ENCODE data around the gene DTX1. TPM values are rescaled to one million over a fixed set of nuclear protein-coding genes. Genes with fewer than 3 reads are reported as not detected.

The DTX1 gene
- total RNA-seq, 1 donor from 2014 or later = 1.5 TPM

GRCh38 chr12:113072136-113072535, 15.6 kb downstream of the DTX1 start:
- TF ChIP-seq CTCF (IDR thresholded peaks at IDR 0.05; ENCODE audit: borderline replicate concordance) = no peak
- no peaks in the 10 kb centered on the region for H3K9me3 ChIP-seq (replicated peaks)
- no peaks in the 10 kb centered on the region for H3K36me3 ChIP-seq
- H3K27me3 ChIP-seq (ENCODE audit: low read depth) = peaks cover 49% of the 10 kb centered on the region
- no peak for DNase-seq
- intact Hi-C loops (cut with micrococcal nuclease) = no loop called here
- peaks cover 31% of the 10 kb centered on the region for H3K4me1 ChIP-seq
- H3K27ac ChIP-seq (replicated peaks) = peak overlapping the region; percentile 80
- H3K4me3 ChIP-seq = no peak overlapping the region

DNA sequence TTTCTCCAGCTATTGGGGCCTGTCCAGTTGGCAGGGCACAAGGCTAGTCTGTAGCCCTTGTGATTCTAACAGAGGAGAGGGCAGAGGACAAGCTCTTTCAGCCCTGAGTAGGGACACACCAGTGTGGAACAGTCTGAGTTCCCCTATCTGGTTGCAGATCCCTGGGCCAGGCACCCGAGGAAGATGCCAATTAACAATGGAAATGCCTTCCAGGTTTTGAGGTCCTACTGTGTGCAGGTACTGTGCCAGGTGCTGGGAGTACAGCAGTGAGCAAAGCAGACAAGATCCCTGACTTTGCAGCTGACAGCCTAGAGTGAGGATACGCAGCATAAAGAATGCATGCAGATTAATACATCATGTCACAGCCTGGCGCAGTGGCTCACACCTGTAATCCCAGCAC, 17.1 kb downstream of the DTX1 start:
- H3K4me1 ChIP-seq = peaks cover 31% of the 10 kb centered on the region
- peaks cover 61% of the 10 kb centered on the region for H3K27me3 ChIP-seq (ENCODE audit: low read depth)
- H3K9me3 ChIP-seq (replicated peaks) = no peaks in the 10 kb centered on the region
- no peak for TF ChIP-seq CTCF (IDR thresholded peaks at IDR 0.05; ENCODE audit: borderline replicate concordance)
- intact Hi-C loops (cut with micrococcal nuclease) = no loop called here
- no peak for DNase-seq
- H3K27ac ChIP-seq (replicated peaks) = no peak overlapping the region
- H3K36me3 ChIP-seq = no peaks in the 10 kb centered on the region
- no peak overlapping the region for H3K4me3 ChIP-seq

GRCh38 chr12:113075137-113075683, 18.7 kb downstream of the DTX1 start:
- no peak for TF ChIP-seq CTCF (IDR thresholded peaks at IDR 0.05; ENCODE audit: borderline replicate concordance)
- Histone ChIP-seq H3K36me3 (no peaks in the 10 kb centered on the region), H3K9me3 (replicated peaks) (no peaks in the 10 kb centered on the region), H3K4me1 (peaks cover 21% of the 10 kb centered on the region), H3K27ac (replicated peaks) (no peak overlapping the region), H3K4me3 (no peak overlapping the region), H3K27me3 (ENCODE audit: low read depth) (peaks cover 64% of the 10 kb centered on the region)
- intact Hi-C loops (cut with micrococcal nuclease) = no loop called here
- no peak for DNase-seq

DNA sequence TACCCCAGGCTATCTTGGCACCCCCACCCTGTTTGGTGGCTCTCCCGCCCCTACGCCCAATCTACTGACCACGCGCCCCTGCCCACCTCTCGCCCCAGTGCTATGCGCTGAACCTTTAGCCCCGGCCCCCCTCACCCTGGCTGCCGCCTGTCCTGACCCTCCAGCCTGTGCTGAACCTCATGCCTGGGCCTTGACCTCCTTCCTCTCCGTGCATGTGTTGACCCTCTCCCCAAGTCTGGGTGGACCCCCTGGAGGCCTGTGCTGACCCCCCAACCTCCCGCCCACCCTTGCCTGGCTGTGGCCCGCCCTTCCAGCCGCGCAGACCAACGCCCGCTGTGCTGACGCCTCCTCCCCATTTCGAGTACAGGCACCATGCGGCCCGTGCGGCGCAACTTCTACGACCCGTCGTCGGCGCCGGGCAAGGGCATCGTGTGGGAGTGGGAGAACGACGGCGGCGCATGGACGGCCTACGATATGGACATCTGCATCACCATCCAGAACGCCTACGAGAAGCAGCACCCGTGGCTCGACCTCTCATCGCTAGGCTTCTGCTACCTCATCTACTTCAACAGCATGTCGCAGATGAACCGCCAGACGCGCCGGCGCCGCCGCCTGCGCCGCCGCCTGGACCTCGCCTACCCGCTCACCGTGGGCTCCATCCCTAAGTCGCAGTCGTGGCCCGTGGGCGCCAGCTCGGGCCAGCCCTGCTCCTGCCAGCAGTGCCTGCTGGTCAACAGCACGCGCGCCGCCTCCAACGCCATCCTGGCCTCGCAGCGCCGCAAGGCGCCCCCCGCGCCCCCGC, 20.7 kb downstream of the DTX1 start:
- TF ChIP-seq CTCF (IDR thresholded peaks at IDR 0.05; ENCODE audit: borderline replicate concordance) = no peak
- Histone ChIP-seq H3K36me3 (no peaks in the 10 kb centered on the region), H3K4me1 (peaks cover under 1% of the 10 kb centered on the region), H3K9me3 (replicated peaks) (no peaks in the 10 kb centered on the region), H3K27me3 (ENCODE audit: low read depth) (peaks cover 78% of the 10 kb centered on the region), H3K4me3 (no peak overlapping the region), H3K27ac (replicated peaks) (no peak overlapping the region)
- no peak for DNase-seq
- intact Hi-C loops (cut with micrococcal nuclease) = no loop called here

DNA sequence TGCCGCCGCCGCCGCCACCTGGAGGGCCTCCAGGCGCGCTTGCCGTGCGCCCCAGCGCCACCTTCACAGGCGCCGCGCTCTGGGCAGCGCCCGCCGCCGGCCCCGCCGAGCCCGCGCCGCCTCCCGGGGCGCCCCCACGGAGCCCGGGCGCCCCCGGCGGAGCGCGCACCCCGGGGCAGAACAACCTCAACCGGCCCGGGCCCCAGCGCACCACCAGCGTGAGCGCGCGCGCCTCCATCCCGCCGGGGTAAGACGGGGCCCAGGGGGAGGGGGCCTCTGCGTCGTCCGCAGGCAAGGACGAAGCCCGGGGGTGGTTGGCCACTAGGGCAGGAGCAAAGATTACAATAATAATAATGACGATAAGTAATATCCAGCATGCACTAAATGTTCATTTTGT, 21.3 kb downstream of the DTX1 start:
- TF ChIP-seq CTCF (IDR thresholded peaks at IDR 0.05; ENCODE audit: borderline replicate concordance) = no peak
- no peaks in the 10 kb centered on the region for H3K4me1 ChIP-seq
- peaks cover 84% of the 10 kb centered on the region for H3K27me3 ChIP-seq (ENCODE audit: low read depth)
- H3K27ac ChIP-seq (replicated peaks) = no peak overlapping the region
- no peaks in the 10 kb centered on the region for H3K36me3 ChIP-seq
- DNase-seq = no peak
- no peaks in the 10 kb centered on the region for H3K9me3 ChIP-seq (replicated peaks)
- intact Hi-C loops (cut with micrococcal nuclease) = no loop called here
- H3K4me3 ChIP-seq = no peak overlapping the region

Data from left ventricle myocardium inferior (tissue), 1 donor.